Endodermal cell (in vitro differentiated cells): ENCODE results near the gene SUPT20H. TPM values are rescaled to one million over a fixed set of nuclear protein-coding genes. Genes with fewer than 3 reads are reported as not detected.

Experiments used
- DNase-seq: peaks from one replicate; pipeline ENCODE4 v3.0.0-alpha.2; 2017
- H3K27ac ChIP-seq: 2 replicates; pipeline ENCODE4 v1.5.1; 2013; ENCODE audit warnings: mild to moderate bottlenecking, low read depth, low read length, moderate library complexity
- H3K27me3 ChIP-seq: 2 replicates; pipeline ENCODE4 v1.6.1; 2013; ENCODE audit warnings: mild to moderate bottlenecking, low read length, moderate library complexity; ENCODE audit not compliant: insufficient read depth, control insufficient read depth, poor library complexity, severe bottlenecking
- H3K36me3 ChIP-seq: 2 replicates; pipeline ENCODE4 v1.7.0; 2013; ENCODE audit warnings: mild to moderate bottlenecking, low read length, moderate library complexity; ENCODE audit not compliant: control insufficient read depth, insufficient read depth
- H3K4me1 ChIP-seq: one replicate; pipeline ENCODE4 v1.7.0; 2013; ENCODE audit warnings: low read length; ENCODE audit not compliant: control insufficient read depth, insufficient read depth
- H3K4me3 ChIP-seq: 2 replicates; pipeline ENCODE4 v1.5.1; 2013; ENCODE audit warnings: mild to moderate bottlenecking, low read length, moderate library complexity
- H3K9ac ChIP-seq: 2 replicates; pipeline ENCODE4 v1.6.1; 2013; ENCODE audit warnings: mild to moderate bottlenecking, low read length, moderate library complexity; ENCODE audit not compliant: poor library complexity, severe bottlenecking; ENCODE audit errors: extremely low read depth
- H3K9me3 ChIP-seq: 2 replicates; pipeline ENCODE4 v1.6.1; 2013; ENCODE audit warnings: mild to moderate bottlenecking, low read length, moderate library complexity; ENCODE audit not compliant: control insufficient read depth
- H3K27ac Mint-ChIP-seq: 2 replicates; pipeline ENCODE4 v1.8.0; 2020; ENCODE audit warnings: mixed read lengths
- H3K27me3 Mint-ChIP-seq: 2 replicates; pipeline ENCODE4 v1.8.0; 2021; ENCODE audit warnings: mild to moderate bottlenecking, mixed read lengths; ENCODE audit not compliant: insufficient read depth
- H3K36me3 Mint-ChIP-seq: 2 replicates; pipeline ENCODE4 v1.8.0; 2020; ENCODE audit warnings: low read depth, mixed read lengths
- H3K4me1 Mint-ChIP-seq: 2 replicates; pipeline ENCODE4 v1.8.0; 2020; ENCODE audit warnings: mixed read lengths
- H3K4me3 Mint-ChIP-seq: 2 replicates; pipeline ENCODE4 v1.8.0; 2020; ENCODE audit warnings: mild to moderate bottlenecking, moderate library complexity, mixed read lengths
- H3K9me3 Mint-ChIP-seq: 2 replicates; pipeline ENCODE4 v1.8.0; 2020; ENCODE audit warnings: mild to moderate bottlenecking, mixed read lengths
- CTCF ChIP-seq: fragments of 200-600 bp; sonication (generic); conservative IDR thresholded peaks from 2 replicates; pipeline ENCODE4 v1.5.0; 2021; ENCODE audit warnings: antibody characterized with exemption, mild to moderate bottlenecking
- WGBS, 2 experiments: methylation state at CpG; one replicate each; pipeline versions ENCODE4 v1.1.5 to v1.1.7; 2013; ENCODE audit warnings: missing lambda C conversion rate in 2 of 2, mixed read lengths in 1 of 2; ENCODE audit not compliant: insufficient coverage in 1 of 2, insufficient read length in 1 of 2; 5-methylcytosine and 5-hydroxymethylcytosine counted together
- total RNA-seq, 2 donors: library from RNA; stranded (reverse); fragmentation: NEBNext Ultra II Directional in 1 of 2; extraction: Animal tissue kit (Norgen Biotek cat#: 25700) in 1 of 2; gene quantifications; 2 replicates in 1 of 2; 3 replicates in 1 of 2; pipeline ENCODE4 v1.2.1, GENCODE V29; 2021

SUPT20H gene
- total RNA-seq, 2 donors from 2014 or later: 84.8 to 102 TPM

DNA sequence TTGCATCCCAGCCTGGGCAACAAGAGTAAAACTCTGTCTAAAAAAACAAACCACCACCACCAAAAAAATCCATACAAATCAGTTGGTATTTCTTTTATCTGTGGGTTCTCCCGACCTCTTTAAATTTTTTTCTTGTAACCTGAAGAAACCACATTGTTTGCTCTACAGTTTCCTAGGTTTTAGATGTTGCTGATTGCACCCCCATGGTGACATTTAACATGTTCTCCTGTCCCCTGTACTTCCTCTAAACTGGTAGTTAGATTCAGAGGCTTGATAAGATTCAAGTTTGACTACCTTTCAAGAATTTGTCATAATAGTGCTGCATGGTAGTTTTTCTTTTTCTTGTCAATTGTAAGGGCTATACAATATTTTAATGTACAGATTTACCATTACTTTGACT is 84.3 kb downstream of the SUPT20H start:
- Histone ChIP-seq H3K9me3 (peaks cover 29% of the 10 kb centered on the region), H3K4me3 (no peak overlapping the region), H3K4me1 (no peaks in the 10 kb centered on the region), H3K27ac (no peak overlapping the region), H3K9ac (no peak overlapping the region), H3K27me3 (no peaks in the 10 kb centered on the region), H3K36me3 (peaks cover 76% of the 10 kb centered on the region)
- H3K27ac Mint-ChIP-seq: no peak overlapping the region
- no peaks in the 10 kb centered on the region for H3K27me3 Mint-ChIP-seq
- H3K36me3 Mint-ChIP-seq: peaks cover 62% of the 10 kb centered on the region
- no peaks in the 10 kb centered on the region for H3K4me1 Mint-ChIP-seq
- no peak overlapping the region for H3K4me3 Mint-ChIP-seq
- 60 to 92% methylated on average over 1 of the region's 1 CpG for WGBS, 2 experiments
- DNase-seq: no peak
- peaks cover 11% of the 10 kb centered on the region for H3K9me3 Mint-ChIP-seq
- TF ChIP-seq CTCF: no peak

DNA sequence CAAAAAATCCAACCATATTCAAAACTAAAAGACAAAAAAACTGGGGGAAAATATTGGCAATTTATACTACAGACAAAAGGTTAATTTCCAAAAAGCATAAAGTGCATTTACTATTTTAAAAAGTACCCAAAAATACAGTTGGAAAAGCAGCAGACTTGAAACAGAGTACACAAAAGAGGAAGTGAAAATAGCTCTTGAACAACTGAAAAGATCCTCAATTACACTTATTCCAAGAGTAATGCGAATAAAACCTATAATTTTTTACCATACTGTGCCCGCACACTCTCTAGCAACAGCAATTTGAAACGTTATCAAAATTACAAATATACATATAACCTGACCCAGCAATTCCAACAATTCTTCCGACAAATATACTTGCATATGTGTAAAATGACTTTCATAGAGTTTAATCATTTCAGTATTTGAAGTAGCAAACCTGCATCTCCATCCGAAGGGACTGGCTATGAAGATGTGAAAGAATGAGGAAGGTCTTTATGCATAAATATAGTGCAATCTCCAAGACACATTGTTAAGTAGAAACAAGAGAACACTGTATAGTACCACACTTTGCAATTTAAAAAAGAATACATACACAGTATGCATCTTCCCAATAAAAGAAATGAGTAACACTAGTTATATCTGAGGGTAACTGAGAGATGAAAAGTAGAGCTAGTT is 85.7 kb downstream of the SUPT20H start:
- H3K4me3 Mint-ChIP-seq: no peak overlapping the region

GRCh38 chr13:36973009-36973408 is 86.5 kb downstream of the SUPT20H start:
- 100% methylated on average over 1 of the region's 1 CpG for WGBS, 2 experiments
- peaks cover 66% of the 10 kb centered on the region for H3K36me3 Mint-ChIP-seq
- no peaks in the 10 kb centered on the region for H3K27me3 Mint-ChIP-seq
- no peak for DNase-seq
- H3K27ac Mint-ChIP-seq: no peak overlapping the region
- no peak overlapping the region for H3K4me3 ChIP-seq
- no peaks in the 10 kb centered on the region for H3K4me1 Mint-ChIP-seq
- peaks cover 11% of the 10 kb centered on the region for H3K9me3 Mint-ChIP-seq
- no peaks in the 10 kb centered on the region for H3K27me3 ChIP-seq
- peaks cover 29% of the 10 kb centered on the region for H3K9me3 ChIP-seq
- H3K36me3 ChIP-seq: peaks cover 72% of the 10 kb centered on the region
- H3K27ac ChIP-seq: no peak overlapping the region
- H3K4me1 ChIP-seq: no peaks in the 10 kb centered on the region
- no peak overlapping the region for H3K9ac ChIP-seq
- TF ChIP-seq CTCF: no peak
- no peak overlapping the region for H3K4me3 Mint-ChIP-seq

More for the DNA sequence above, 85.7 kb downstream of the SUPT20H start:
- H3K4me1 Mint-ChIP-seq: no peaks in the 10 kb centered on the region
- WGBS, 2 experiments: 98% methylated on average over 5 of the region's 5 CpGs; no CpG with 5 or more reads in 1 of the 2 experiments
- Histone ChIP-seq H3K4me3 (no peak overlapping the region), H3K9me3 (peaks cover 29% of the 10 kb centered on the region), H3K9ac (no peak overlapping the region), H3K36me3 (peaks cover 70% of the 10 kb centered on the region), H3K27ac (no peak overlapping the region), H3K4me1 (no peaks in the 10 kb centered on the region), H3K27me3 (no peaks in the 10 kb centered on the region)
- H3K9me3 Mint-ChIP-seq: peaks cover 11% of the 10 kb centered on the region
- H3K27ac Mint-ChIP-seq: no peak overlapping the region
- no peak for DNase-seq
- no peak for TF ChIP-seq CTCF
- no peaks in the 10 kb centered on the region for H3K27me3 Mint-ChIP-seq
- H3K36me3 Mint-ChIP-seq: peaks cover 61% of the 10 kb centered on the region
